ENCODE data around the gene CGNL1.
A peak's percentile ranks its signal among the peaks of the same experiment; 100 is the strongest.

Gene CGNL1

GRCh38 chr15:57496594-57496945 lies 120.3 kb downstream of the CGNL1 start:
- H3K4me3 ChIP-seq (ENCODE audit: control insufficient read depth, low read depth, low read length): no peak overlapping the region
- DNase-seq (ENCODE audit: low read depth): no peak
- no peak for TF ChIP-seq CTCF (conservative IDR thresholded peaks at IDR 0.05; ENCODE audit: control insufficient read depth, insufficient read depth, low read depth, low read length)

- no peak for TF ChIP-seq CTCF (conservative IDR thresholded peaks at IDR 0.05; ENCODE audit: control insufficient read depth, insufficient read depth, low read depth, low read length)
Observed at GRCh38 chr15:57496946-57497869, 120.9 kb downstream of the CGNL1 start.

GRCh38 chr15:57500256-57500655 lies 124.0 kb downstream of the CGNL1 start:
- no peak for TF ChIP-seq CTCF (conservative IDR thresholded peaks at IDR 0.05; ENCODE audit: control insufficient read depth, insufficient read depth, low read depth, low read length)
- H3K4me3 ChIP-seq (ENCODE audit: control insufficient read depth, low read depth, low read length): no peak overlapping the region
- no peak for DNase-seq (ENCODE audit: low read depth)

More at GRCh38 chr15:57496946-57497869, 120.9 kb downstream of the CGNL1 start:
- no peak overlapping the region for H3K4me3 ChIP-seq (ENCODE audit: control insufficient read depth, low read depth, low read length)
- no peak for DNase-seq (ENCODE audit: low read depth)

- no peak for TF ChIP-seq CTCF (conservative IDR thresholded peaks at IDR 0.05; ENCODE audit: control insufficient read depth, insufficient read depth, low read depth, low read length)
- DNase-seq (ENCODE audit: low read depth): peak; percentile 22
- H3K4me3 ChIP-seq (ENCODE audit: control insufficient read depth, low read depth, low read length): no peak overlapping the region
Observed at GRCh38 chr15:57500979-57501576, 124.8 kb downstream of the CGNL1 start.

- TF ChIP-seq CTCF (conservative IDR thresholded peaks at IDR 0.05; ENCODE audit: control insufficient read depth, insufficient read depth, low read depth, low read length): no peak
- no peak overlapping the region for H3K4me3 ChIP-seq (ENCODE audit: control insufficient read depth, low read depth, low read length)
- no peak for DNase-seq (ENCODE audit: low read depth)
Observed at GRCh38 chr15:57502116-57502515, 125.8 kb downstream of the CGNL1 start.

GRCh38 chr15:57503051-57503702 lies 126.9 kb downstream of the CGNL1 start:
- no peak overlapping the region for H3K4me3 ChIP-seq (ENCODE audit: control insufficient read depth, low read depth, low read length)
- peak; percentile 34 for DNase-seq (ENCODE audit: low read depth)
- TF ChIP-seq CTCF (conservative IDR thresholded peaks at IDR 0.05; ENCODE audit: control insufficient read depth, insufficient read depth, low read depth, low read length): no peak
